H1 (cell line): ENCODE data around the gene AIFM3. TPM values are rescaled to one million over a fixed set of nuclear protein-coding genes. Genes with fewer than 3 reads are reported as not detected.

Source experiments
- CTCF ChIA-PET: fragments of 300-600 bp; sonication (Branson Sonifier 250); formaldehyde crosslinking; loops from one replicate; lab custom pipeline; 2021; ENCODE audit not compliant: partially characterized antibody; lab: Charles Lee
- POLR2A ChIA-PET: fragments of 300-600 bp; sonication (Branson Sonifier 250); formaldehyde crosslinking; loops from one replicate; lab custom pipeline; 2021; ENCODE audit warnings: inconsistent platforms; ENCODE audit not compliant: partially characterized antibody; lab: Charles Lee
- DNase-seq, 2 experiments: peaks; one replicate each; pipeline versions ENCODE4 v3.0.0 to v3.0.0-alpha.2; 2010 to 2022; ENCODE audit warnings: low spot score in 2 of 2, low read depth in 1 of 2, mixed read lengths in 1 of 2
- FAIRE-seq: peaks from 2 replicates; lab custom pipeline; 2011; peaks lifted over from hg19 to GRCh38; lab: Jason Lieb, UNC
- H2AFZ ChIP-seq: 2 replicates; pipeline ENCODE4 v1.8.1; 2012; ENCODE audit warnings: low read length, inconsistent platforms
- H2AK5ac ChIP-seq: 2 replicates; pipeline ENCODE4 v1.6.1; 2013; ENCODE audit warnings: low read depth, low read length
- H2BK120ac ChIP-seq: replicated peaks from 2 replicates; pipeline ENCODE3; 2013; ENCODE audit warnings: low read depth, low read length, inconsistent platforms
- H2BK12ac ChIP-seq: 2 replicates; pipeline ENCODE4 v1.6.1; 2013; ENCODE audit warnings: low read depth, low read length
- H2BK15ac ChIP-seq: 2 replicates; pipeline ENCODE4 v1.6.1; 2013; ENCODE audit warnings: low read length
- H2BK20ac ChIP-seq: 2 replicates; pipeline ENCODE4 v1.6.1; 2013; ENCODE audit warnings: low read length
- H2BK5ac ChIP-seq: 2 replicates; pipeline ENCODE4 v1.6.1; 2013; ENCODE audit warnings: low read depth, low read length
- H3K14ac ChIP-seq: 2 replicates; pipeline ENCODE4 v1.6.1; 2013; ENCODE audit warnings: inconsistent platforms; ENCODE audit not compliant: insufficient read length
- H3K18ac ChIP-seq: 2 replicates; pipeline ENCODE4 v1.6.1; 2013; ENCODE audit warnings: low read length; ENCODE audit errors: extremely low read depth
- H3K23ac ChIP-seq: 2 replicates; pipeline ENCODE4 v1.6.1; 2013; ENCODE audit warnings: inconsistent platforms; ENCODE audit not compliant: insufficient read length
- H3K23me2 ChIP-seq: 2 replicates; pipeline ENCODE4 v1.6.1; 2013; ENCODE audit warnings: low read depth, low read length
- H3K27ac ChIP-seq: 2 replicates; pipeline ENCODE4 v1.6.1; 2011; ENCODE audit warnings: low read depth, low read length, inconsistent platforms
- H3K27me3 ChIP-seq, 4 experiments: replicated peaks in 1 of 4; 1 replicate in 1 of 4; 2 replicates in 3 of 4; pipeline versions ENCODE4 v1.6.1 to v1.8.1; 2011 to 2013; ENCODE audit warnings: low read length in 3 of 4, mild to moderate bottlenecking in 3 of 4, inconsistent platforms in 2 of 4, mixed read lengths in 2 of 4, moderate library complexity in 1 of 4; ENCODE audit not compliant: control insufficient read depth in 3 of 4, insufficient read depth in 3 of 4; ENCODE audit errors: extremely low read depth in 1 of 4
- H3K36me3 ChIP-seq, 4 experiments: 2 replicates each; pipeline versions ENCODE4 v1.6.1 to v1.8.1; 2011 to 2013; ENCODE audit warnings: mild to moderate bottlenecking in 4 of 4, low read length in 3 of 4, moderate library complexity in 2 of 4, control low read depth in 1 of 4, inconsistent platforms in 1 of 4; ENCODE audit not compliant: insufficient read depth in 4 of 4, control insufficient read depth in 2 of 4
- H3K4ac ChIP-seq: replicated peaks from 2 replicates; pipeline ENCODE3; 2013; ENCODE audit warnings: low read length, low read depth, mixed read lengths, inconsistent platforms; ENCODE audit not compliant: insufficient read length
- H3K4me1 ChIP-seq, 4 experiments: replicated peaks in 1 of 4; 1 replicate in 1 of 4; 2 replicates in 3 of 4; pipeline versions ENCODE4 v1.6.1 to v1.8.1; 2011 to 2013; ENCODE audit warnings: low read length in 3 of 4, inconsistent platforms in 2 of 4, mixed read lengths in 1 of 4; ENCODE audit not compliant: insufficient read depth in 4 of 4, control insufficient read depth in 3 of 4
- H3K4me2 ChIP-seq, 2 experiments: 2 replicates each; pipeline versions ENCODE4 v1.6.1 to v1.8.1; 2011 to 2013; ENCODE audit warnings: low read depth in 2 of 2, low read length in 2 of 2, control low read depth in 1 of 2, inconsistent platforms in 1 of 2, mild to moderate bottlenecking in 1 of 2; ENCODE audit not compliant: insufficient read depth in 1 of 2
- H3K4me3 ChIP-seq, 4 experiments: fragments of 200-600, 300-600 bp in 1 of 4; sonication (generic), shearing (Covaris generic), sonication (Bioruptor Twin) in 1 of 4; 2 replicates each; pipeline versions ENCODE4 v1.5.1 to v1.8.1; 2011 to 2016; ENCODE audit warnings: low read length in 4 of 4, low read depth in 3 of 4, control low read depth in 2 of 4, inconsistent platforms in 2 of 4, mild to moderate bottlenecking in 2 of 4, mixed read lengths in 1 of 4, moderate library complexity in 1 of 4; ENCODE audit not compliant: insufficient read depth in 2 of 4; ENCODE audit errors: extremely low read depth in 1 of 4
- H3K56ac ChIP-seq: replicated peaks from 2 replicates; pipeline ENCODE3; 2013; ENCODE audit warnings: low read depth, mild to moderate bottlenecking, mixed read lengths, low read length, inconsistent platforms; ENCODE audit not compliant: insufficient read length
- H3K79me1 ChIP-seq: 2 replicates; pipeline ENCODE4 v1.6.1; 2013; ENCODE audit warnings: low read depth, low read length, control low read depth
- H3K79me2 ChIP-seq, 2 experiments: 2 replicates each; pipeline versions ENCODE4 v1.6.1 to v1.8.1; 2012 to 2013; ENCODE audit warnings: low read length in 2 of 2, mild to moderate bottlenecking in 2 of 2, inconsistent platforms in 1 of 2; ENCODE audit not compliant: insufficient read depth in 2 of 2, control insufficient read depth in 1 of 2
- H3K9ac ChIP-seq, 4 experiments: replicated peaks in 1 of 4; 1 replicate in 1 of 4; 2 replicates in 3 of 4; pipeline versions ENCODE4 v1.6.1 to v1.8.1; 2011 to 2013; ENCODE audit warnings: low read depth in 3 of 4, low read length in 3 of 4, control low read depth in 2 of 4, mild to moderate bottlenecking in 2 of 4, moderate library complexity in 2 of 4, inconsistent platforms in 1 of 4; ENCODE audit errors: extremely low read depth in 1 of 4
- H3K9me3 ChIP-seq, 2 experiments: 2 replicates each; pipeline versions ENCODE4 v1.6.1 to v1.8.1; 2012 to 2013; ENCODE audit warnings: mild to moderate bottlenecking in 2 of 2, moderate library complexity in 2 of 2, control low read depth in 1 of 2, inconsistent platforms in 1 of 2, low read depth in 1 of 2, low read length in 1 of 2, mixed read lengths in 1 of 2; ENCODE audit not compliant: insufficient read depth in 2 of 2
- H4K20me1 ChIP-seq, 2 experiments: replicated peaks in 1 of 2; 2 replicates each; pipeline versions ENCODE3 to v1.8.1; 2011 to 2013; ENCODE audit warnings: inconsistent platforms in 2 of 2, low read length in 2 of 2, mild to moderate bottlenecking in 1 of 2; ENCODE audit not compliant: insufficient read depth in 2 of 2, control insufficient read depth in 1 of 2
- H4K5ac ChIP-seq: 2 replicates; pipeline ENCODE4 v1.6.1; 2013; ENCODE audit warnings: low read length, low read depth, mixed read lengths, inconsistent platforms; ENCODE audit not compliant: insufficient read length
- H4K8ac ChIP-seq: 2 replicates; pipeline ENCODE4 v1.8.0; 2013; ENCODE audit warnings: mild to moderate bottlenecking, moderate library complexity, low read length, inconsistent platforms; ENCODE audit not compliant: insufficient read depth; ENCODE audit errors: extremely low read depth
- H4K91ac ChIP-seq: replicated peaks from 2 replicates; pipeline ENCODE3; 2013; ENCODE audit warnings: low read length, mixed read lengths, inconsistent platforms; ENCODE audit not compliant: insufficient read length
- BCL11A ChIP-seq, 2 experiments: IDR thresholded peaks; one replicate each; pipeline ENCODE4 v1.6.1; 2011; ENCODE audit warnings: low read depth in 2 of 2, low read length in 2 of 2, mild to moderate bottlenecking in 2 of 2
- EP300 ChIP-seq, 2 experiments: IDR thresholded peaks; 1 replicate in 1 of 2; 2 replicates in 1 of 2; pipeline ENCODE4 v1.6.1; 2011 to 2012; ENCODE audit warnings: low read depth in 2 of 2, low read length in 2 of 2, mild to moderate bottlenecking in 2 of 2, borderline replicate concordance in 1 of 2, inconsistent platforms in 1 of 2, moderate library complexity in 1 of 2
- MAFK ChIP-seq: IDR thresholded peaks from 2 replicates; pipeline ENCODE4 v1.6.1; 2012; ENCODE audit warnings: low read depth, mild to moderate bottlenecking, improper control_type of control experiment, low read length
- RAD21 ChIP-seq, 2 experiments: IDR thresholded peaks in 1 of 2; conservative IDR thresholded peaks in 1 of 2; 2 replicates each; pipeline ENCODE4 v1.6.1; 2011; ENCODE audit warnings: low read depth in 2 of 2, low read length in 2 of 2, improper control_type of control experiment in 1 of 2, inconsistent platforms in 1 of 2, mild to moderate bottlenecking in 1 of 2, moderate library complexity in 1 of 2
- SIX5 ChIP-seq: IDR thresholded peaks from 2 replicates; pipeline ENCODE4 v1.6.1; 2011; ENCODE audit warnings: mild to moderate bottlenecking, low read depth, low read length
- SP1 ChIP-seq: IDR thresholded peaks from 2 replicates; pipeline ENCODE4 v1.6.1; 2011; ENCODE audit warnings: low read depth, low read length
- SRF ChIP-seq: IDR thresholded peaks from 2 replicates; pipeline ENCODE4 v1.6.1; 2011; ENCODE audit warnings: mild to moderate bottlenecking, low read depth, low read length, moderate library complexity
- WGBS, 2 experiments: shearing (Covaris generic) in 1 of 2; methylation state at CpG; one replicate each; pipeline versions ENCODE4 v1.1.6 to v1.1.7; 2013 to 2015; ENCODE audit warnings: low lambda C conversion rate in 2 of 2, mixed read lengths in 2 of 2, inconsistent platforms in 1 of 2, low coverage in 1 of 2, missing lambda C conversion rate in 1 of 2; ENCODE audit not compliant: insufficient replicate concordance in 2 of 2, insufficient coverage in 1 of 2, insufficient read length in 1 of 2; ENCODE audit errors: extremely low coverage in 1 of 2, missing lambda C conversion rate in 1 of 2; 5-methylcytosine and 5-hydroxymethylcytosine counted together
- polyA plus RNA-seq, 7 experiments: library from polyadenylated mRNA; depleted of rRNA in 3 of 7; stranded (reverse) in 5 of 7; unstranded in 2 of 7; fragments of >200 nt in 5 of 7; fragments of 200-250 nt in 2 of 7; gene quantifications; 1 replicate in 5 of 7; 2 replicates in 1 of 7; 4 replicates in 1 of 7; pipeline versions ENCODE4 v1.2.1 to v1.2.3, GENCODE V29; 2011 to 2013; ENCODE audit warnings: missing spikeins in 2 of 7, mixed read lengths in 2 of 7
- total RNA-seq: library from RNA; stranded (reverse); fragmentation: NEBNext Ultra II Directional; extraction: Animal tissue kit (Norgen Biotek cat#: 25700); gene quantifications from 2 replicates; pipeline ENCODE4 v1.2.1, GENCODE V29; 2021
- TF ChIP-seq, protein P1 (sequence below), 3 experiments: IDR thresholded peaks; 1 replicate in 2 of 3; 2 replicates in 1 of 3; pipeline versions ENCODE4 v1.5.1 to v1.6.1; 2011; ENCODE audit warnings: low read length in 3 of 3, mild to moderate bottlenecking in 3 of 3, inconsistent platforms in 2 of 3, low read depth in 1 of 3, moderate library complexity in 1 of 3; ENCODE audit not compliant: insufficient read depth in 1 of 3; ENCODE audit errors: control extremely low read depth in 1 of 3
- TF ChIP-seq, protein P2 (sequence below): IDR thresholded peaks from 2 replicates; pipeline ENCODE4 v1.6.1; 2012; ENCODE audit warnings: inconsistent platforms

Gene AIFM3
- total and polyA plus RNA-seq, 2 of the 8 experiments (the other 6 are each of a cell fraction or from before 2014, with no cell fraction given), result 0.86 to 1.4 TPM

DNA sequence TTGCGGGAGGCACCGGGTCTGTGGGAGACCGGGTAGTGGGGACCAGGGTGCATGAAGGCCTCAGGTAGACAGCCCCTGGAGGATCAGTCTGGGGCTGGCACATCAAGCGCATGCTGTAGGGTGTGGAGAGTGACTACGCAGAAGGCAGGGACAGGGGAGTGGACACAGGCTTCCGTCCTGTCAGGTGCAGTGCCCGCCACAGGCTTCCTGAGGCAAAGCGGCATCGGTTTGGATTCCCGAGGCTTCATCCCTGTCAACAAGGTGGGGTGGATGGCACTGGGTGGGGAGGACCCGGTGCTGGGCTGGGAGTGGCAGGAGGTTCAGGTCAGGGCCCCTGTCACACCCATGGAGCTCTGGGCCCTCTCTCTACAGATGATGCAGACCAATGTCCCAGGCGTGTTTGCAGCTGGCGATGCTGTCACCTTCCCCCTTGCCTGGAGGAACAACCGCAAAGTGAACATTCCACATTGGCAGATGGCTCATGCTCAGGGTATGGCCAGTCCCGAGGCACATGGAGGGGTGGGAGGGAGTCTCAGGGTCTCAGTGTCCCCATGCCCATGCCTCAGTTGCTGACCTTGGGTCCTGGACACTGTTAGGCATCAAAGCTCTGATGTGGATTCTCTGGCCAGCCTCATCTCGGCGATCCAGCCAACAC, 10.6 kb downstream of the AIFM3 start:
- Histone ChIP-seq H4K8ac (no peak overlapping the region), H3K36me3 (no peaks in the 10 kb centered on the region), H3K79me2 (no peaks in the 10 kb centered on the region), H2BK20ac (no peak overlapping the region), H2BK5ac (no peak overlapping the region), H4K91ac (no peak overlapping the region), H3K9ac (no peak overlapping the region), H4K5ac (no peak overlapping the region), H3K23me2 (peaks cover 8% of the 10 kb centered on the region), H2AFZ (no peak overlapping the region), H3K18ac (no peak overlapping the region), H3K14ac (no peak overlapping the region), H3K56ac (no peak overlapping the region), H3K4me1 (peaks cover 5 to 20% (median 8%) of the 10 kb centered on the region in 4 experiments; a peak in 6 of 7 replicates), H2BK12ac (no peak overlapping the region), H2BK15ac (no peak overlapping the region), H3K79me1 (no peaks in the 10 kb centered on the region), H3K9me3 (peaks cover 11 to 17% of the 10 kb centered on the region in 2 experiments), H3K27me3 (peaks cover 0 to 17% (median 7%) of the 10 kb centered on the region in 4 experiments; a peak in 5 of 7 replicates), H3K4ac (no peak overlapping the region), H4K20me1 (peaks cover 1 to 2% of the 10 kb centered on the region in 2 experiments), H2BK120ac (no peak overlapping the region), H3K23ac (no peak overlapping the region), H3K4me2 (no peak overlapping the region), H2AK5ac (no peak overlapping the region), H3K4me3 (no peak overlapping the region), H3K27ac (no peak overlapping the region)
- DNase-seq (no peak), FAIRE-seq (no peak)
- ChIA-PET POLR2A (interaction anchor here (1.2 to 3.0 kb wide), 3 partner anchors 10 to 24 kb away, joined by 4 to 15 read pairs (median 7); partner anchors contain the start of genes AIFM3 and THAP7), CTCF (interaction anchor here (0.8 to 10.9 kb wide), 3 partner anchors 9 to 20 kb away, joined by 4 to 115 read pairs (median 4); no protein-coding TSS in a partner anchor)
- 84% methylated on average over 17 of the region's 17 CpGs; no CpG with 5 or more reads in 1 of the 2 experiments for WGBS, 2 experiments
- TF ChIP-seq RAD21 (IDR thresholded peaks at IDR 0.05 in 1 of 2, conservative IDR thresholded peaks at IDR 0.05 in 1 of 2; ENCODE audit: low read depth in 2 of 2, low read length in 2 of 2) (no peak), BCL11A (IDR thresholded peaks at IDR 0.05; ENCODE audit: low read depth in 2 of 2, low read length in 2 of 2) (no peak), SIX5 (no peak), MAFK (no peak), SP1 (no peak), EP300 (IDR thresholded peaks at IDR 0.05; ENCODE audit: borderline replicate concordance in 1 of 2, low read depth in 2 of 2, low read length in 2 of 2) (no peak), SRF (no peak)
- TF ChIP-seq, protein P1, sequence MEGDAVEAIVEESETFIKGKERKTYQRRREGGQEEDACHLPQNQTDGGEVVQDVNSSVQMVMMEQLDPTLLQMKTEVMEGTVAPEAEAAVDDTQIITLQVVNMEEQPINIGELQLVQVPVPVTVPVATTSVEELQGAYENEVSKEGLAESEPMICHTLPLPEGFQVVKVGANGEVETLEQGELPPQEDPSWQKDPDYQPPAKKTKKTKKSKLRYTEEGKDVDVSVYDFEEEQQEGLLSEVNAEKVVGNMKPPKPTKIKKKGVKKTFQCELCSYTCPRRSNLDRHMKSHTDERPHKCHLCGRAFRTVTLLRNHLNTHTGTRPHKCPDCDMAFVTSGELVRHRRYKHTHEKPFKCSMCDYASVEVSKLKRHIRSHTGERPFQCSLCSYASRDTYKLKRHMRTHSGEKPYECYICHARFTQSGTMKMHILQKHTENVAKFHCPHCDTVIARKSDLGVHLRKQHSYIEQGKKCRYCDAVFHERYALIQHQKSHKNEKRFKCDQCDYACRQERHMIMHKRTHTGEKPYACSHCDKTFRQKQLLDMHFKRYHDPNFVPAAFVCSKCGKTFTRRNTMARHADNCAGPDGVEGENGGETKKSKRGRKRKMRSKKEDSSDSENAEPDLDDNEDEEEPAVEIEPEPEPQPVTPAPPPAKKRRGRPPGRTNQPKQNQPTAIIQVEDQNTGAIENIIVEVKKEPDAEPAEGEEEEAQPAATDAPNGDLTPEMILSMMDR (IDR thresholded peaks at IDR 0.05; ENCODE audit: control extremely low read depth in 1 of 3, insufficient read depth in 1 of 3, low read depth in 1 of 3, low read length in 3 of 3), result no peak
- TF ChIP-seq, protein P2, sequence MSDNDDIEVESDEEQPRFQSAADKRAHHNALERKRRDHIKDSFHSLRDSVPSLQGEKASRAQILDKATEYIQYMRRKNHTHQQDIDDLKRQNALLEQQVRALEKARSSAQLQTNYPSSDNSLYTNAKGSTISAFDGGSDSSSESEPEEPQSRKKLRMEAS, result no peak
